A549 (cell line): ENCODE measurements around the gene C10orf90. TPM values are rescaled to one million over a fixed set of nuclear protein-coding genes. Genes with fewer than 3 reads are reported as not detected.

Source experiments
- ATAC-seq, 2 experiments: fragments of 200-7000 bp in 1 of 2; fragments of >200 bp in 1 of 2; cut with Nextera tagmentation in 1 of 2; cut with Tn5 transposase in 1 of 2; 3 replicates each; pipeline versions ENCODE4 v1.8.0 to v1.9.1; 2018 to 2020; ENCODE audit warnings: mild to moderate bottlenecking in 1 of 2, moderate library complexity in 1 of 2
- CTCF ChIA-PET: fragments of 300-600 bp; sonication (Branson Sonifier 250); formaldehyde crosslinking; extraction: SDS; loops from one replicate; lab custom pipeline; 2021; ENCODE audit warnings: antibody characterized with exemption, inconsistent platforms; lab: Yijun Ruan, JAX
- POLR2A ChIA-PET: fragments of 350-600 bp; formaldehyde crosslinking; extraction: SDS; loops from one replicate; lab custom pipeline; 2021; ENCODE audit warnings: antibody characterized with exemption, inconsistent platforms; lab: Yijun Ruan, JAX
- DNase-seq, 2 experiments: peaks; one replicate each; pipeline versions ENCODE4 v3.0.0 to v3.0.0-alpha.2; 2011 to 2016; ENCODE audit warnings: low read depth in 1 of 2, low spot score in 1 of 2
- FAIRE-seq: peaks from 2 replicates; lab custom pipeline; 2011; peaks lifted over from hg19 to GRCh38; lab: Jason Lieb, UNC
- H3K27ac ChIP-seq, 2 experiments: fragments of >200 bp; sonication (Bioruptor Twin); formaldehyde crosslinking; 3 replicates each; pipeline ENCODE4 v1.5.1; 2016 to 2017
- H3K4me1 ChIP-seq: fragments of >200 bp; sonication (Bioruptor Twin); formaldehyde crosslinking; 3 replicates; pipeline ENCODE4 v1.6.1; 2016
- H3K4me2 ChIP-seq: fragments of >200 bp; sonication (Bioruptor Twin); formaldehyde crosslinking; 3 replicates; pipeline ENCODE4 v1.6.1; 2016
- H3K4me3 ChIP-seq: fragments of >200 bp; sonication (Bioruptor Twin); formaldehyde crosslinking; 3 replicates; pipeline ENCODE4 v1.5.1; 2016
- H3K9me3 ChIP-seq: fragments of >200 bp; sonication (Bioruptor Twin); formaldehyde crosslinking; 3 replicates; pipeline ENCODE4 v1.6.1; 2016
- BCL3 ChIP-seq: fragments of >200 bp; sonication (Bioruptor Twin); formaldehyde crosslinking; IDR thresholded peaks from 3 replicates; pipeline ENCODE4 v1.6.1; 2016
- BHLHE40 ChIP-seq: IDR thresholded peaks from 2 replicates; pipeline ENCODE4 v1.6.1; 2012; ENCODE audit warnings: low read depth, low read length, inconsistent platforms
- CEBPB ChIP-seq, 2 experiments: fragments of >200 bp in 1 of 2; sonication (Bioruptor Twin) in 1 of 2; formaldehyde crosslinking in 1 of 2; IDR thresholded peaks; 2 replicates each; pipeline ENCODE4 v1.6.1; 2012 to 2016
- CTCF ChIP-seq: fragments of >200 bp; sonication (Bioruptor Twin); formaldehyde crosslinking; IDR thresholded peaks from 3 replicates; pipeline ENCODE4 v1.5.1; 2016
- E2F6 ChIP-seq: IDR thresholded peaks from 2 replicates; pipeline ENCODE4 v1.6.1; 2012; ENCODE audit warnings: low read depth, borderline replicate concordance
- EHF ChIP-seq: fragments of 250-450 bp; sonication (Bioruptor Pico); IDR thresholded peaks from 2 replicates; pipeline ENCODE4 v1.5.0; 2020; ENCODE audit warnings: mild to moderate bottlenecking
- ELK1 ChIP-seq: fragments of 150-350 bp; IDR thresholded peaks from 2 replicates; pipeline ENCODE4 v1.6.1; 2014; ENCODE audit warnings: low read depth, mild to moderate bottlenecking, low read length
- EP300 ChIP-seq, 2 experiments: fragments of >200 bp; sonication (Bioruptor Twin); formaldehyde crosslinking; IDR thresholded peaks; 2 replicates in 1 of 2; 3 replicates in 1 of 2; pipeline ENCODE4 v1.6.1; 2016 to 2017
- ESRRA ChIP-seq: fragments of 150-350 bp; IDR thresholded peaks from 2 replicates; pipeline ENCODE4 v1.6.1; 2014; ENCODE audit warnings: mild to moderate bottlenecking, low read length, borderline replicate concordance
- HEYL ChIP-seq: fragments of 250-450 bp; sonication (Bioruptor Pico); IDR thresholded peaks from 2 replicates; pipeline ENCODE4 v1.8.0; 2021; ENCODE audit warnings: mild to moderate bottlenecking, moderate library complexity
- HMGXB4 ChIP-seq: fragments of 250-450 bp; sonication (Bioruptor Pico); IDR thresholded peaks from 2 replicates; pipeline ENCODE4 v1.5.0; 2021; ENCODE audit warnings: mild to moderate bottlenecking, moderate library complexity, borderline replicate concordance
- HOXB13 ChIP-seq: fragments of 250-450 bp; sonication (Bioruptor Pico); IDR thresholded peaks from 2 replicates; pipeline ENCODE4 v1.5.0; 2020; ENCODE audit warnings: low read depth, mild to moderate bottlenecking, moderate library complexity
- HOXB5 ChIP-seq: fragments of 250-450 bp; sonication (Bioruptor Pico); IDR thresholded peaks from 2 replicates; pipeline ENCODE4 v1.5.0; 2020; ENCODE audit warnings: mild to moderate bottlenecking, moderate library complexity
- JUN ChIP-seq, 2 experiments: fragments of >200 bp; sonication (Bioruptor Twin); formaldehyde crosslinking; IDR thresholded peaks; 2 replicates in 1 of 2; 3 replicates in 1 of 2; pipeline ENCODE4 v1.6.1; 2016 to 2017
- KDM1A ChIP-seq: fragments of 200-600 bp; sonication (generic); IDR thresholded peaks from 2 replicates; pipeline ENCODE4 v1.6.1; 2016; ENCODE audit warnings: low read depth, mild to moderate bottlenecking
- MAX ChIP-seq: IDR thresholded peaks from 2 replicates; pipeline ENCODE4 v1.6.1; 2012
- MAZ ChIP-seq: fragments of 150-350 bp; IDR thresholded peaks from 2 replicates; pipeline ENCODE4 v1.6.1; 2014; ENCODE audit warnings: antibody characterized with exemption, low read depth, low read length, borderline replicate concordance
- MYC ChIP-seq: IDR thresholded peaks from 2 replicates; pipeline ENCODE4 v1.6.1; 2012; ENCODE audit warnings: mild to moderate bottlenecking, inconsistent platforms, low read length, improper control_type of control experiment, borderline replicate concordance
- NFE2L2 ChIP-seq: fragments of 150-350 bp; conservative IDR thresholded peaks from 2 replicates; pipeline ENCODE4 v1.6.1; 2014; ENCODE audit warnings: low read length
- PHF8 ChIP-seq: fragments of 200-600 bp; sonication (generic); IDR thresholded peaks from 2 replicates; pipeline ENCODE4 v1.6.1; 2016; ENCODE audit warnings: low read depth, mild to moderate bottlenecking, antibody characterized with exemption, moderate library complexity, borderline replicate concordance
- POLR2AphosphoS2 ChIP-seq: conservative IDR thresholded peaks from 2 replicates; pipeline ENCODE4 v1.6.1; 2012; ENCODE audit warnings: low read length, improper control_type of control experiment, inconsistent platforms
- RAD21 ChIP-seq, 2 experiments: fragments of >200 bp in 1 of 2; sonication (Bioruptor Twin) in 1 of 2; formaldehyde crosslinking in 1 of 2; IDR thresholded peaks in 1 of 2; conservative IDR thresholded peaks in 1 of 2; 2 replicates in 1 of 2; 3 replicates in 1 of 2; pipeline ENCODE4 v1.6.1; 2012 to 2018; ENCODE audit warnings: inconsistent platforms in 1 of 2
- RCOR1 ChIP-seq: fragments of 150-350 bp; IDR thresholded peaks from 2 replicates; pipeline ENCODE4 v1.6.1; 2014; ENCODE audit warnings: antibody characterized with exemption, low read length, low read depth
- RNF2 ChIP-seq: fragments of 200-600 bp; sonication (generic); IDR thresholded peaks from 2 replicates; pipeline ENCODE4 v1.6.1; 2016; ENCODE audit warnings: low read depth, mild to moderate bottlenecking, antibody characterized with exemption, moderate library complexity, borderline replicate concordance
- USF2 ChIP-seq: fragments of 450-650 bp; IDR thresholded peaks from 2 replicates; pipeline ENCODE4 v1.6.1; 2014; ENCODE audit warnings: antibody characterized with exemption
- ZC3H11A ChIP-seq: fragments of 450-650 bp; IDR thresholded peaks from 2 replicates; pipeline ENCODE4 v1.6.1; 2014; ENCODE audit warnings: antibody characterized with exemption, mild to moderate bottlenecking
- ZFP36 ChIP-seq: fragments of 450-650 bp; IDR thresholded peaks from 2 replicates; pipeline ENCODE4 v1.6.1; 2014; ENCODE audit warnings: borderline replicate concordance; ENCODE audit not compliant: partially characterized antibody
- ZSCAN20 ChIP-seq: fragments of 250-450 bp; sonication (Bioruptor Pico); IDR thresholded peaks from 2 replicates; pipeline ENCODE4 v1.8.0; 2022; ENCODE audit warnings: mild to moderate bottlenecking, moderate library complexity
- WGBS: methylation state at CpG from one replicate; pipeline ENCODE4 v1.1.6; 2017; ENCODE audit errors: missing lambda C conversion rate; 5-methylcytosine and 5-hydroxymethylcytosine counted together
- polyA plus RNA-seq, 4 experiments: library from polyadenylated mRNA; depleted of rRNA in 3 of 4; stranded (reverse); fragments of >200 nt; fragmentation: RNase III in 1 of 4; extraction: RNeasy Plus Mini Kit Qiagen cat#74134 plus additional on column Dnase treatment in 1 of 4; gene quantifications; 2 replicates in 3 of 4; 3 replicates in 1 of 4; pipeline ENCODE4 v1.2.3, GENCODE V29; 2011 to 2017

C10orf90 gene
- polyA plus RNA-seq, 2 of the 4 experiments (the other 2 are of a cell fraction), result 0.70 to 2.0 TPM

GRCh38 chr10:126616737-126617136 lies 53.8 kb downstream of the C10orf90 start:
- ATAC-seq (no peak), FAIRE-seq (no peak)
- no peaks in the 10 kb centered on the region for H3K9me3 ChIP-seq
- 37% methylated on average over 3 of the region's 3 CpGs for WGBS
- H3K27ac ChIP-seq, result no peak overlapping the region
- ChIA-PET CTCF (interaction anchor here (1.0 to 1.3 kb wide), 2 partner anchors 13 to 18 kb away, joined by 3 read pairs; no protein-coding TSS in a partner anchor), POLR2A (no interaction called here)
- H3K4me2 ChIP-seq, result no peak overlapping the region
- no peak for TF ChIP-seq ELK1
- TF ChIP-seq ZC3H11A, result no peak
- no peak for TF ChIP-seq POLR2AphosphoS2
- no peak for TF ChIP-seq CTCF
- TF ChIP-seq ZSCAN20 (CRISPR knock-in tag), result no peak
- TF ChIP-seq HMGXB4, result no peak
- TF ChIP-seq RAD21 (conservative IDR thresholded peaks at IDR 0.05 in 1 of 2, IDR thresholded peaks at IDR 0.05 in 1 of 2), result no peak
- no peak for TF ChIP-seq MAX
- no peak for TF ChIP-seq HOXB5 (CRISPR knock-in tag)
- TF ChIP-seq EP300 (IDR thresholded peaks at IDR 0.05), result no peak
- TF ChIP-seq NFE2L2, result no peak
- TF ChIP-seq PHF8, result no peak
- no peak for TF ChIP-seq E2F6
- no peak for TF ChIP-seq ESRRA
- TF ChIP-seq KDM1A, result no peak
- no peak for TF ChIP-seq HEYL
- TF ChIP-seq, all 56 proteins: peak for 0
- DNase-seq, result no peak
- Histone ChIP-seq H3K4me3 (no peak overlapping the region), H3K4me1 (no peaks in the 10 kb centered on the region)

- no peak for FAIRE-seq
- CTCF ChIA-PET, result interaction anchor here (0.6 kb wide), 1 partner anchor 13 kb away, joined by 3 read pairs; no protein-coding TSS in a partner anchor
- H3K4me3 ChIP-seq, result no peak overlapping the region
- TF ChIP-seq ZFP36, result no peak
- TF ChIP-seq HEYL, result no peak
- TF ChIP-seq RCOR1, result no peak
- no peak for TF ChIP-seq ZSCAN20 (CRISPR knock-in tag)
- no peak for TF ChIP-seq MYC
- no peak for TF ChIP-seq BHLHE40
- no peak for TF ChIP-seq CEBPB (IDR thresholded peaks at IDR 0.05)
- TF ChIP-seq MAZ, result no peak
- no peak for TF ChIP-seq EHF (CRISPR knock-in tag)
- TF ChIP-seq BCL3, result no peak
- no peak for TF ChIP-seq JUN (IDR thresholded peaks at IDR 0.05)
- TF ChIP-seq HOXB13 (CRISPR knock-in tag), result no peak
- no peak for TF ChIP-seq USF2
- TF ChIP-seq ESRRA, result no peak
- no peak for TF ChIP-seq RNF2
- TF ChIP-seq CTCF, result no peak
- TF ChIP-seq, all 56 proteins: peak for 0
- Histone ChIP-seq H3K4me1 (no peaks in the 10 kb centered on the region), H3K27ac (no peak overlapping the region), H3K4me2 (no peak overlapping the region), H3K9me3 (no peaks in the 10 kb centered on the region)
- ATAC-seq (no peak), DNase-seq (no peak)
- POLR2A ChIA-PET, result no interaction called here
- WGBS, result 37% methylated on average over 2 of the region's 2 CpGs
These were observed 59.2 kb downstream of the C10orf90 start for GRCh38 chr10:126611303-126611702.
